Glutamatergic neuron (in vitro differentiated cells): ENCODE measurements around the gene ZNF543. TPM values are rescaled to one million over a fixed set of nuclear protein-coding genes. Genes with fewer than 3 reads are reported as not detected.

Experiments
- DNase-seq: peaks from one replicate; pipeline ENCODE4 v3.0.0; 2022
- H3K27ac Mint-ChIP-seq: one replicate; pipeline ENCODE4 v1.8.0; 2020; ENCODE audit warnings: mild to moderate bottlenecking, mixed read lengths, inconsistent platforms; ENCODE audit not compliant: unreplicated experiment
- H3K27me3 Mint-ChIP-seq: one replicate; pipeline ENCODE4 v1.8.0; 2020; ENCODE audit warnings: mild to moderate bottlenecking, moderate library complexity, mixed read lengths, inconsistent platforms; ENCODE audit not compliant: unreplicated experiment
- H3K36me3 Mint-ChIP-seq: one replicate; pipeline ENCODE4 v1.8.0; 2020; ENCODE audit warnings: mild to moderate bottlenecking, mixed read lengths, inconsistent platforms; ENCODE audit not compliant: unreplicated experiment
- H3K4me1 Mint-ChIP-seq: one replicate; pipeline ENCODE4 v1.8.0; 2020; ENCODE audit warnings: mild to moderate bottlenecking, low read depth, mixed read lengths, inconsistent platforms; ENCODE audit not compliant: unreplicated experiment
- H3K4me3 Mint-ChIP-seq: one replicate; pipeline ENCODE4 v1.8.0; 2020; ENCODE audit warnings: mild to moderate bottlenecking, mixed read lengths, inconsistent platforms; ENCODE audit not compliant: unreplicated experiment
- H3K9me3 Mint-ChIP-seq: one replicate; pipeline ENCODE4 v1.8.0; 2020; ENCODE audit warnings: mild to moderate bottlenecking, moderate library complexity, mixed read lengths, inconsistent platforms; ENCODE audit not compliant: unreplicated experiment
- total RNA-seq: library from RNA; stranded (reverse); fragmentation: NEBNext Ultra II Directional; extraction: Animal tissue kit (Norgen Biotek cat#: 25700); gene quantifications from one replicate; pipeline ENCODE4 v1.2.1, GENCODE V29; 2021; ENCODE audit not compliant: unreplicated experiment
- TF ChIP-seq, protein P1 (sequence below): fragments of 200-600 bp; sonication (generic); IDR thresholded peaks from one replicate; pipeline ENCODE4 v1.5.0; 2021; ENCODE audit not compliant: partially characterized antibody, unreplicated experiment

The ZNF543 gene
- total RNA-seq, 1 donor from 2014 or later = 16.7 TPM

DNA sequence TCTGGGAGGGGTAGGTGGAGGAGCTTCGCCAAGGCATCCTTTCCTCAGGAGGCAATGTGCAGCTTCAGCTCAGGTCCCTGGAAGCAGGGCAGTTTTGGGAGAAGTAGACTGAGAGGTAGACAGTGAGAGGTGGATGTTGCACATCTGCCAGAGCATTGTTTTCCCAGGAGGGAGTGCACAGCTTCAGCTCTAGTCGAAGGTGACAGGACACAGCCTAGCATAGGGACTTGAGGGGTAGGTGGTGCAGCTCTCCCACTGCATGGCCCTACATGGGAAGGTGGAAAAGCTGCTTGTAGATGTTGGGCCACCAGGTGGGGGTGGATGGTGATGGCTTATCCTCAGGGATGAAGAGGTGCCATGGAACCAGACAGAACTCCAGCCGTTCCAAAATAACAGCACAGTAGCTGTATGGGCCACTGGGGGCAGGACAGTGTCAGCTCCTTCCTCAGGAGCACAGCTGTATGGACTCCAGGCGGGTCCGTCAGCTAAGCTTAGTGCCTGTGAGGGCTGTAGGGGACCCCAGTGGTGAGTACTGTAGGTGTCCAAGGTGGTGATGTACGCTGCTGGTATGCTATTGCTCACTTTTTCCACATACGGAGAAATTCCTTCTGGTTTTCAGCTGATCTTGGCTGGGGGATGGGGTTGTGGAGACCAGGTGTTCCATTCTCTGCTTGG, 17.4 kb upstream of the ZNF543 start:
- Mint-ChIP-seq H3K9me3 (peaks cover 2% of the 10 kb centered on the region), H3K36me3 (peaks cover 4% of the 10 kb centered on the region), H3K27me3 (no peaks in the 10 kb centered on the region), H3K27ac (no peak overlapping the region), H3K4me1 (no peaks in the 10 kb centered on the region), H3K4me3 (no peak overlapping the region)
- TF ChIP-seq, protein P1, sequence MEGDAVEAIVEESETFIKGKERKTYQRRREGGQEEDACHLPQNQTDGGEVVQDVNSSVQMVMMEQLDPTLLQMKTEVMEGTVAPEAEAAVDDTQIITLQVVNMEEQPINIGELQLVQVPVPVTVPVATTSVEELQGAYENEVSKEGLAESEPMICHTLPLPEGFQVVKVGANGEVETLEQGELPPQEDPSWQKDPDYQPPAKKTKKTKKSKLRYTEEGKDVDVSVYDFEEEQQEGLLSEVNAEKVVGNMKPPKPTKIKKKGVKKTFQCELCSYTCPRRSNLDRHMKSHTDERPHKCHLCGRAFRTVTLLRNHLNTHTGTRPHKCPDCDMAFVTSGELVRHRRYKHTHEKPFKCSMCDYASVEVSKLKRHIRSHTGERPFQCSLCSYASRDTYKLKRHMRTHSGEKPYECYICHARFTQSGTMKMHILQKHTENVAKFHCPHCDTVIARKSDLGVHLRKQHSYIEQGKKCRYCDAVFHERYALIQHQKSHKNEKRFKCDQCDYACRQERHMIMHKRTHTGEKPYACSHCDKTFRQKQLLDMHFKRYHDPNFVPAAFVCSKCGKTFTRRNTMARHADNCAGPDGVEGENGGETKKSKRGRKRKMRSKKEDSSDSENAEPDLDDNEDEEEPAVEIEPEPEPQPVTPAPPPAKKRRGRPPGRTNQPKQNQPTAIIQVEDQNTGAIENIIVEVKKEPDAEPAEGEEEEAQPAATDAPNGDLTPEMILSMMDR = no peak
- DNase-seq = no peak

DNA sequence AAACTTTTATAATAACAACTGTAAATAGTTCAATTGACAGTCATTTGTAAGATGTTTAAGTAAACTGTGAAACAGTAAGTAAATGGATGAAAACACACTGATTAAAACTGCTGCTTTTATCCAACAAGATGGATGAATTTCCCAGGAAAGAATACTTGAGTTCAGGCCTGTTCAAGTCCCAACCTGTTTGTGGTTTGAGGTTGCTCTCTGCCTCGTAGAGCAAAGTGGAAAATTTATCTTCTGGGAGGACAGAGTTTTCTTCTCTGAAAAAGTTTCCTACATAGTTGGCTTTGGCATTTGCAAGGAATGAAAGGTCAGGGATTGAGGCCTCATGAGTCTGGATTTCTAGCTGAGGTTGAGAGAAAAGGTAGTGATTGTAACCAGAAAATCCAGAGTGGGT, 15.2 kb upstream of the ZNF543 start:
- H3K9me3 Mint-ChIP-seq = peaks cover 2% of the 10 kb centered on the region
- TF ChIP-seq, protein P1 = no peak
- no peak overlapping the region for H3K27ac Mint-ChIP-seq
- H3K36me3 Mint-ChIP-seq = no peaks in the 10 kb centered on the region
- no peaks in the 10 kb centered on the region for H3K4me1 Mint-ChIP-seq
- no peak for DNase-seq
- H3K4me3 Mint-ChIP-seq = no peak overlapping the region
- H3K27me3 Mint-ChIP-seq = peaks cover 3% of the 10 kb centered on the region

DNA sequence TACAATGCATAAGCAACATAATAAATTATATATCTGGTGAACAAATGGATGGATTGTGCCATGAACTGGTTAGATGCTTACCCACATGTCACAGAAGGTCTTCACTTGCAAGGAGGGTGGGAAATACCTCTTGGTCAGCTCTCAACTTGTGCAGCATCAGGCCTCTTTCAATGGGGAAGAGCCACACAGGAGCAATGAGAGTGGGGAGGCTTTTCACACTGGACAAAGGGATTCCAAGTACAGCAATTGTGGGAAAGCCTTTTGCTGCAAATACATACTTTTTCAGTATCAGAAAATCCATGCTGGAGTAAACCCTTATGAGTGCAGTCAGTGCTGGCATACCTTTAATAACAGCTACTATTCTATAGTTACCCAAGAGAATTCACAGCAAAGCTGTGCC, 11.8 kb upstream of the ZNF543 start:
- Mint-ChIP-seq H3K27ac (no peak overlapping the region), H3K36me3 (no peaks in the 10 kb centered on the region), H3K4me1 (no peaks in the 10 kb centered on the region), H3K9me3 (no peaks in the 10 kb centered on the region), H3K4me3 (no peak overlapping the region), H3K27me3 (peaks cover 6% of the 10 kb centered on the region)
- no peak for DNase-seq
- TF ChIP-seq, protein P1 = no peak

DNA sequence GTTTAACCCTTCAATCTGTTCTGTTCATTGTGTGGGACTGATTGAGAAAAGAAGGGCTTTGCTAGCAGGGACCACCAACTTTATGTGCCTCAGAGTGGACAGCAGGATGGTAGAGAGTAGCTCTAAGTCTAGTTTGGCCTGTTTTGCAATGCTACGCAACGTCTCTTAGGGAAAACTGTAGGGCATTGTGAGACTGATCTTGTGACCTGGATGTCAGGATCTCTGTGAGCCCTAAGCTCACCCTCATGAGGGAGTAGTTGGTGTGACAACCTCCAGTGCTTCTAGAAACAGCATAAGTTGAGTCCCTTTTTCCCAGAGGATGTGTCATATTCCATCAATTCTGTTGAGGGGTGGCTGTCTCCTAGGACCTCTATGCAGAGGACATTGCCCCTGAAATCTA, 9.5 kb upstream of the ZNF543 start:
- Mint-ChIP-seq H3K9me3 (no peaks in the 10 kb centered on the region), H3K27ac (no peak overlapping the region), H3K4me3 (no peak overlapping the region), H3K36me3 (no peaks in the 10 kb centered on the region), H3K4me1 (no peaks in the 10 kb centered on the region), H3K27me3 (peaks cover 12% of the 10 kb centered on the region)
- TF ChIP-seq, protein P1 = no peak
- no peak for DNase-seq

DNA sequence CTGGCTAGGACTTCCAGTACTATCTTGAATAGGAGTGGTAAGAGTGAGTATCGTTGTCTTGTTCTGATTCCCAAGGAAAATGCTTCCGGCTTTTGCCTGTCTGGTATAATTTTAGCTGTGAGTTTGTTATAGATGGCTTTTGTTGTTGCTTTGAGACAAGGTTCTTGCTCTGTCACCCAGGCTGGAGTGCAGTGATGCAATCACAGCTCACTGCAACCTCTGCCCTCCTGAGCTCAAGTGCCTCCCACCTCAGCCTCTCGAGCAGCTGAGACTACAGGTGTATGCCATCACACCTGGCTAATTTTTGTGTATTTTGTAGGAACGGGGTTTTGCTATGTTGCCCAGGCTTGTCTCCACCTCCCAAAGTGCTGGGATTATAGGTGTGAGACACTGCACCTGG, 6.1 kb upstream of the ZNF543 start:
- TF ChIP-seq, protein P1 = no peak
- no peaks in the 10 kb centered on the region for H3K36me3 Mint-ChIP-seq
- H3K4me3 Mint-ChIP-seq = no peak overlapping the region
- DNase-seq = no peak
- H3K27me3 Mint-ChIP-seq = peaks cover 17% of the 10 kb centered on the region
- no peaks in the 10 kb centered on the region for H3K4me1 Mint-ChIP-seq
- no peak overlapping the region for H3K27ac Mint-ChIP-seq
- H3K9me3 Mint-ChIP-seq = no peaks in the 10 kb centered on the region
